Measurements from ENCODE around the gene KLHL10.

The KLHL10 gene

GRCh38 chr17:41816637-41817320 lies 20.8 kb upstream of the KLHL10 start:
- H3K4me3 ChIP-seq (ENCODE audit: low read length): no peak overlapping the region
- TF ChIP-seq, protein P1, sequence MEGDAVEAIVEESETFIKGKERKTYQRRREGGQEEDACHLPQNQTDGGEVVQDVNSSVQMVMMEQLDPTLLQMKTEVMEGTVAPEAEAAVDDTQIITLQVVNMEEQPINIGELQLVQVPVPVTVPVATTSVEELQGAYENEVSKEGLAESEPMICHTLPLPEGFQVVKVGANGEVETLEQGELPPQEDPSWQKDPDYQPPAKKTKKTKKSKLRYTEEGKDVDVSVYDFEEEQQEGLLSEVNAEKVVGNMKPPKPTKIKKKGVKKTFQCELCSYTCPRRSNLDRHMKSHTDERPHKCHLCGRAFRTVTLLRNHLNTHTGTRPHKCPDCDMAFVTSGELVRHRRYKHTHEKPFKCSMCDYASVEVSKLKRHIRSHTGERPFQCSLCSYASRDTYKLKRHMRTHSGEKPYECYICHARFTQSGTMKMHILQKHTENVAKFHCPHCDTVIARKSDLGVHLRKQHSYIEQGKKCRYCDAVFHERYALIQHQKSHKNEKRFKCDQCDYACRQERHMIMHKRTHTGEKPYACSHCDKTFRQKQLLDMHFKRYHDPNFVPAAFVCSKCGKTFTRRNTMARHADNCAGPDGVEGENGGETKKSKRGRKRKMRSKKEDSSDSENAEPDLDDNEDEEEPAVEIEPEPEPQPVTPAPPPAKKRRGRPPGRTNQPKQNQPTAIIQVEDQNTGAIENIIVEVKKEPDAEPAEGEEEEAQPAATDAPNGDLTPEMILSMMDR (conservative IDR thresholded peaks at IDR 0.05; ENCODE audit: low read depth, low read length): no peak
- DNase-seq (ENCODE audit: low read depth): no peak

DNA sequence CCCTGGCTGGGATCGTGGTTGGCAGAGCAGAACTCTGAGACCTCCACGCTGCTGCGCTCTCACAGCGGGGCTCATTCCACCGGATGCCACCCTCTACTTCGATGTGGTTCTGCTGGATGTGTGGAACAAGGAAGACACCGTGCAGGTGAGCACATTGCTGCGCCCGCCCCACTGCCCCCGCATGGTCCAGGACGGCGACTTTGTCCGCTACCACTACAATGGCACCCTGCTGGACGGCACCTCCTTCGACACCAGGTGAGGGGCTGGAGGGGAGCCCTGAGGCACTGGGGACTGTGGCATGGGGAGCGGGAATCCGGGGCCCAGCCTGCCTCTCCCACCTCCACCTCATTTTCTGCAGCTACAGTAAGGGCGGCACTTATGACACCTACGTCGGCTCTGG lies 19.6 kb upstream of the KLHL10 start:
- no peak overlapping the region for H3K4me3 ChIP-seq (ENCODE audit: low read length)
- DNase-seq (ENCODE audit: low read depth): no peak
- TF ChIP-seq, protein P1 (conservative IDR thresholded peaks at IDR 0.05; ENCODE audit: low read depth, low read length): no peak

GRCh38 chr17:41821776-41822175 lies 15.8 kb upstream of the KLHL10 start:
- no peak overlapping the region for H3K4me3 ChIP-seq (ENCODE audit: low read length)
- TF ChIP-seq, protein P1 (conservative IDR thresholded peaks at IDR 0.05; ENCODE audit: low read depth, low read length): no peak
- no peak for DNase-seq (ENCODE audit: low read depth)

DNA sequence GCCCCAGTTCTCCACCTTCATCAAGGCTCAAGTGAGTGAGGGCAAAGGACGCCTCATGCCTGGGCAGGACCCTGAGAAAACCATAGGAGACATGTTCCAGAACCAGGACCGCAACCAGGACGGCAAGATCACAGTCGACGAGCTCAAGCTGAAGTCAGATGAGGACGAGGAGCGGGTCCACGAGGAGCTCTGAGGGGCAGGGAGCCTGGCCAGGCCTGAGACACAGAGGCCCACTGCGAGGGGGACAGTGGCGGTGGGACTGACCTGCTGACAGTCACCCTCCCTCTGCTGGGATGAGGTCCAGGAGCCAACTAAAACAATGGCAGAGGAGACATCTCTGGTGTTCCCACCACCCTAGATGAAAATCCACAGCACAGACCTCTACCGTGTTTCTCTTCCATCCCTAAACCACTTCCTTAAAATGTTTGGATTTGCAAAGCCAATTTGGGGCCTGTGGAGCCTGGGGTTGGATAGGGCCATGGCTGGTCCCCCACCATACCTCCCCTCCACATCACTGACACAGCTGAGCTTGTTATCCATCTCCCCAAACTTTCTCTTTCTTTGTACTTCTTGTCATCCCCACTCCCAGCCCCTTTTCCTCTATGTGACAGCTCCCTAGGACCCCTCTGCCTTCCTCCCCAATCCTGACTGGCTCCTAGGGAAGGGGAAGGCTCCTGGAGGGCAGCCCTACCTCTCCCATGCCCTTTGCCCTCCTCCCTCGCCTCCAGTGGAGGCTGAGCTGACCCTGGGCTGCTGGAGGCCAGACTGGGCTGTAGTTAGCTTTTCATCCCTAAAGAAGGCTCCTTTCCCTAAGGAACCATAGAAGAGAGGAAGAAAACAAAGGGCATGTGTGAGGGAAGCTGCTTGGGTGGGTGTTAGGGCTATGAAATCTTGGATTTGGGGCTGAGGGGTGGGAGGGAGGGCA lies 15.1 kb upstream of the KLHL10 start:
- no peak overlapping the region for H3K4me3 ChIP-seq (ENCODE audit: low read length)
- TF ChIP-seq, protein P1 (conservative IDR thresholded peaks at IDR 0.05; ENCODE audit: low read depth, low read length): no peak
- DNase-seq (ENCODE audit: low read depth): no peak

- no peak for DNase-seq (ENCODE audit: low read depth)
- no peak overlapping the region for H3K4me3 ChIP-seq (ENCODE audit: low read length)
- TF ChIP-seq, protein P1 (conservative IDR thresholded peaks at IDR 0.05; ENCODE audit: low read depth, low read length): no peak
Measured at GRCh38 chr17:41823141-41823524, 14.5 kb upstream of the KLHL10 start.

DNA sequence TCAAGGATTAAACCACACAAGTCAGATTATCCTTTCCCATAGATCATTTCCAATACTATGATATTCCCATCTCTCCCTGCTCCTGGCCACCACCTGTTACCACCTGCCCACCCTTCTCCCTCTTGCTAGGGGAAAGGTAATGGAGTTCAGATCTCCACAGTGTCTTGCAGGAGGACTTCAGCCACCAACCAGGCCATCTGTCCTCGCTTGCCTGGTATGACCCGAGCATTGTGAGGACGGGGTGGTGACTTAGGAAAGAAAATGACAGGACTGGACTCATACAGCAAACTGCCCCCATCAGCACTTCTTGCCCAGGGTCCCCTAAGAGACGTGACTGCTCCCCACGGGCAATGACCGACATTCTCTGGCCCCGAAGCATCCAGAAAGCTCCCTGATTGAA lies 14.0 kb upstream of the KLHL10 start:
- DNase-seq (ENCODE audit: low read depth): no peak
- TF ChIP-seq, protein P1 (conservative IDR thresholded peaks at IDR 0.05; ENCODE audit: low read depth, low read length): no peak
- H3K4me3 ChIP-seq (ENCODE audit: low read length): no peak overlapping the region
